Kidney (tissue), 14 donors: ENCODE data around the gene CRYAA. TPM values are rescaled to one million over a fixed set of nuclear protein-coding genes. Genes with fewer than 3 reads are reported as not detected.

ENCODE experiments used
- DNase-seq, 5 donors: peaks; one replicate each; pipeline ENCODE4 v3.0.0-alpha.2; 2013 to 2020
- FAIRE-seq: peaks from 2 replicates; lab custom pipeline; 2012; peaks lifted over from hg19 to GRCh38; lab: Jason Lieb, UNC
- H3K27ac ChIP-seq, 2 donors: one replicate each; pipeline ENCODE4 v1.7.0; 2013; ENCODE audit warnings: low read depth in 2 of 2, low read length in 2 of 2, inconsistent platforms in 1 of 2
- H3K27me3 ChIP-seq: one replicate; pipeline ENCODE4 v1.7.1; 2013; ENCODE audit warnings: low read length, inconsistent platforms; ENCODE audit not compliant: control insufficient read depth, insufficient read depth
- H3K36me3 ChIP-seq, 3 donors: one replicate each; pipeline versions ENCODE4 v1.7.0 to v1.7.1; 2013; ENCODE audit warnings: low read length in 3 of 3, control low read depth in 1 of 3, inconsistent platforms in 1 of 3; ENCODE audit not compliant: insufficient read depth in 3 of 3, control insufficient read depth in 2 of 3
- H3K4me1 ChIP-seq, 3 donors: one replicate each; pipeline versions ENCODE4 v1.7.0 to v1.7.1; 2013; ENCODE audit warnings: low read length in 3 of 3, inconsistent platforms in 1 of 3, low read depth in 1 of 3; ENCODE audit not compliant: control insufficient read depth in 2 of 3, insufficient read depth in 2 of 3
- H3K4me3 ChIP-seq, 3 donors: one replicate each; pipeline versions ENCODE4 v1.7.0 to v1.8.1; 2013; ENCODE audit warnings: low read length in 3 of 3, control low read depth in 1 of 3, inconsistent platforms in 1 of 3
- H3K9ac ChIP-seq, 3 donors: one replicate each; pipeline versions ENCODE4 v1.7.0 to v1.7.1; 2013; ENCODE audit warnings: low read length in 3 of 3, control low read depth in 1 of 3, inconsistent platforms in 1 of 3
- H3K9me3 ChIP-seq, 3 donors: one replicate each; pipeline versions ENCODE4 v1.7.0 to v1.7.1; 2013; ENCODE audit warnings: low read length in 3 of 3, control low read depth in 1 of 3, inconsistent platforms in 1 of 3; ENCODE audit not compliant: control insufficient read depth in 2 of 3, insufficient read depth in 1 of 3
- CTCF ChIP-seq: IDR thresholded peaks from 3 replicates; pipeline ENCODE4 v1.5.1; 2012; ENCODE audit warnings: mild to moderate bottlenecking, moderate library complexity, borderline replicate concordance; ENCODE audit not compliant: insufficient read depth; ENCODE audit errors: extremely low read depth
- intact Hi-C: fragments of 100-400 bp; cut with DNase I; formaldehyde crosslinking; loops from one replicate; pipeline ENCODE4 v1.11.1; 2022
- polyA plus RNA-seq: library from polyadenylated mRNA; stranded (reverse); fragments of 350-450 nt; fragmentation: Illumina TruSeq; extraction: RNeasy Lipid Tissue Mini Kit (QIAGEN cat#74804); gene quantifications from one replicate; pipeline ENCODE4 v1.2.3, GENCODE V29; 2014; ENCODE audit warnings: low read depth, low replicate concordance; ENCODE audit not compliant: insufficient read depth
- total RNA-seq: library from RNA; stranded (reverse); fragmentation: NEBNext Ultra II Directional; extraction: Animal tissue kit (Norgen Biotek cat#: 25700); gene quantifications from one replicate; pipeline ENCODE4 v1.2.1, GENCODE V29; 2021
- donor health status: control.
- donor health status: control.
- donor health status: control.
- donor health status: control.
- donor health status: control.
- donor health status: DM: yes; HTN: yes; CAD: no.
- donor health status: Normal renal cell carcinoma (clear cell type).

Gene CRYAA
- total and polyA plus RNA-seq, 2 donors from 2014 or later: 28.6 TPM; not detected in 1

- Histone ChIP-seq H3K27me3 (no peaks in the 10 kb centered on the region), H3K27ac (no peak overlapping the region), H3K36me3 (no peaks in the 10 kb centered on the region), H3K4me1 (peaks cover 0 to 8% (median 6%) of the 10 kb centered on the region in 3 donors), H3K4me3 (no peak overlapping the region), H3K9ac (no peak overlapping the region), H3K9me3 (peaks cover 0 to 2% (median under 1%) of the 10 kb centered on the region in 3 donors)
- intact Hi-C loops: no loop called here
- DNase-seq: peak in 3 of 5 donors; percentile 1 to 36 (median 23)
- no peak for FAIRE-seq
- TF ChIP-seq CTCF: no peak
Observed at GRCh38 chr21:43206231-43207042, 37.6 kb downstream of the CRYAA start.

GRCh38 chr21:43207043-43207315 lies 38.2 kb downstream of the CRYAA start:
- H3K9me3 ChIP-seq: no peaks in the 10 kb centered on the region
- FAIRE-seq (no peak), DNase-seq (peak in 1 of 5 donors; percentile 18)
- H3K27me3 ChIP-seq: no peaks in the 10 kb centered on the region
- peaks cover 0 to 12% (median 11%) of the 10 kb centered on the region in 3 donors for H3K4me1 ChIP-seq
- no peak for TF ChIP-seq CTCF
- intact Hi-C loops: no loop called here
- H3K36me3 ChIP-seq: no peaks in the 10 kb centered on the region
- H3K27ac ChIP-seq: no peak overlapping the region
- no peak overlapping the region for H3K4me3 ChIP-seq
- no peak overlapping the region for H3K9ac ChIP-seq

- H3K4me1 ChIP-seq: peaks cover 0 to 13% (median 12%) of the 10 kb centered on the region in 3 donors
- H3K36me3 ChIP-seq: no peaks in the 10 kb centered on the region
- no peak overlapping the region for H3K9ac ChIP-seq
- no peak overlapping the region for H3K27ac ChIP-seq
- H3K27me3 ChIP-seq: no peaks in the 10 kb centered on the region
- no peak for TF ChIP-seq CTCF
- intact Hi-C loops: no loop called here
- FAIRE-seq (no peak), DNase-seq (peak in 3 of 5 donors; percentile 2 to 30 (median 27))
- H3K9me3 ChIP-seq: no peaks in the 10 kb centered on the region
- H3K4me3 ChIP-seq: no peak overlapping the region
Observed at GRCh38 chr21:43207868-43208267, 39.1 kb downstream of the CRYAA start.
